NK-92 treated with Interleukin-12 subunit alpha and Interleukin-12 subunit beta, amount 100 ng/mL, for 24 hours (cell line): ENCODE measurements around the gene ANXA6.
"Not testable (repeated sequence)": the region's sequence is repeated elsewhere in the genome, so short reads cannot be mapped to it uniquely, and the experiment has no call there.

Experiments
- DNase-seq: peaks from one replicate; lab custom pipeline; 2025; lab: John Stamatoyannopoulos, UW

ANXA6 gene

GRCh38 chr5:151157426-151158286 is at the start of gene ANXA6:
TSS of gene ANXA6 (minus strand) at chr5:151157779. CDS start at chr5:151147901, 9,878 bp downstream.
- peak; percentile 58 for DNase-seq

GRCh38 chr5:151205411-151205810 is 47.8 kb upstream of the ANXA6 start:
- DNase-seq = no peak

GRCh38 chr5:151204051-151204450 is 46.5 kb upstream of the ANXA6 start:
- DNase-seq = no peak

- DNase-seq = peak; percentile 22
These were observed 45.0 kb upstream of the ANXA6 start for GRCh38 chr5:151202381-151203139.

GRCh38 chr5:151200913-151201595 is 43.5 kb upstream of the ANXA6 start:
- no peak for DNase-seq

- no peak for DNase-seq
These were observed 42.1 kb upstream of the ANXA6 start for GRCh38 chr5:151199581-151200185.

GRCh38 chr5:151198861-151199260 is 41.3 kb upstream of the ANXA6 start:
- DNase-seq = no peak

GRCh38 chr5:151197291-151197600 is 39.7 kb upstream of the ANXA6 start:
- not testable (repeated sequence) for DNase-seq

- DNase-seq = no peak
These were observed 39.1 kb upstream of the ANXA6 start for GRCh38 chr5:151196556-151197290.

GRCh38 chr5:151195622-151196021 is 38.0 kb upstream of the ANXA6 start:
- peak; percentile 17 for DNase-seq

- DNase-seq = no peak
These were observed 35.0 kb upstream of the ANXA6 start for GRCh38 chr5:151192626-151193025.

GRCh38 chr5:151191661-151192060 is 34.1 kb upstream of the ANXA6 start:
- DNase-seq = no peak

GRCh38 chr5:151189151-151189550 is 31.6 kb upstream of the ANXA6 start:
- no peak for DNase-seq

GRCh38 chr5:151186538-151186937 is 29.0 kb upstream of the ANXA6 start:
- no peak for DNase-seq

- DNase-seq = no peak
These were observed 28.5 kb upstream of the ANXA6 start for GRCh38 chr5:151186052-151186451.

GRCh38 chr5:151184316-151185042 is 26.9 kb upstream of the ANXA6 start:
- DNase-seq = no peak

GRCh38 chr5:151183456-151184245 is 26.1 kb upstream of the ANXA6 start:
- no peak for DNase-seq

- DNase-seq = no peak
These were observed 25.4 kb upstream of the ANXA6 start for GRCh38 chr5:151182976-151183375.

GRCh38 chr5:151182524-151182900 is 24.9 kb upstream of the ANXA6 start:
- no peak for DNase-seq
